ENCODE measurements around the gene AK9.

GRCh38 chr6:109483735-109484057 lies 207.3 kb downstream of the AK9 start:
- TF ChIP-seq, protein P1, sequence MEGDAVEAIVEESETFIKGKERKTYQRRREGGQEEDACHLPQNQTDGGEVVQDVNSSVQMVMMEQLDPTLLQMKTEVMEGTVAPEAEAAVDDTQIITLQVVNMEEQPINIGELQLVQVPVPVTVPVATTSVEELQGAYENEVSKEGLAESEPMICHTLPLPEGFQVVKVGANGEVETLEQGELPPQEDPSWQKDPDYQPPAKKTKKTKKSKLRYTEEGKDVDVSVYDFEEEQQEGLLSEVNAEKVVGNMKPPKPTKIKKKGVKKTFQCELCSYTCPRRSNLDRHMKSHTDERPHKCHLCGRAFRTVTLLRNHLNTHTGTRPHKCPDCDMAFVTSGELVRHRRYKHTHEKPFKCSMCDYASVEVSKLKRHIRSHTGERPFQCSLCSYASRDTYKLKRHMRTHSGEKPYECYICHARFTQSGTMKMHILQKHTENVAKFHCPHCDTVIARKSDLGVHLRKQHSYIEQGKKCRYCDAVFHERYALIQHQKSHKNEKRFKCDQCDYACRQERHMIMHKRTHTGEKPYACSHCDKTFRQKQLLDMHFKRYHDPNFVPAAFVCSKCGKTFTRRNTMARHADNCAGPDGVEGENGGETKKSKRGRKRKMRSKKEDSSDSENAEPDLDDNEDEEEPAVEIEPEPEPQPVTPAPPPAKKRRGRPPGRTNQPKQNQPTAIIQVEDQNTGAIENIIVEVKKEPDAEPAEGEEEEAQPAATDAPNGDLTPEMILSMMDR (IDR thresholded peaks at IDR 0.05; ENCODE audit: control extremely low read depth in 1 of 3, insufficient read depth in 1 of 3, low read depth in 1 of 3, low read length in 3 of 3), result no peak
- TF ChIP-seq EGR1 (IDR thresholded peaks at IDR 0.05; ENCODE audit: borderline replicate concordance, low read depth, low read length) (no peak), RFX5 (IDR thresholded peaks at IDR 0.05; ENCODE audit: borderline replicate concordance, low read depth, low read length) (no peak), HDAC2 (IDR thresholded peaks at IDR 0.05; ENCODE audit: borderline replicate concordance in 1 of 2, low read depth in 2 of 2, low read length in 2 of 2) (no peak), EZH2 (IDR thresholded peaks at IDR 0.05; ENCODE audit: low read depth, low read length, severe bottlenecking) (no peak), CHD2 (IDR thresholded peaks at IDR 0.05; ENCODE audit: low read length) (no peak), POLR2A (IDR thresholded peaks at IDR 0.05; ENCODE audit: control extremely low read depth in 1 of 2, low read depth in 2 of 2, low read length in 2 of 2) (no peak), ASH2L (IDR thresholded peaks at IDR 0.05; ENCODE audit: low read length) (no peak), POLR2AphosphoS5 (IDR thresholded peaks at IDR 0.05; ENCODE audit: low read depth, low read length) (no peak), SIX5 (IDR thresholded peaks at IDR 0.05; ENCODE audit: low read depth, low read length) (no peak), JUND (IDR thresholded peaks at IDR 0.05; ENCODE audit: low read length) (no peak), YY1 (IDR thresholded peaks at IDR 0.05; ENCODE audit: low read depth, low read length) (no peak)
- TF ChIP-seq, protein P2, sequence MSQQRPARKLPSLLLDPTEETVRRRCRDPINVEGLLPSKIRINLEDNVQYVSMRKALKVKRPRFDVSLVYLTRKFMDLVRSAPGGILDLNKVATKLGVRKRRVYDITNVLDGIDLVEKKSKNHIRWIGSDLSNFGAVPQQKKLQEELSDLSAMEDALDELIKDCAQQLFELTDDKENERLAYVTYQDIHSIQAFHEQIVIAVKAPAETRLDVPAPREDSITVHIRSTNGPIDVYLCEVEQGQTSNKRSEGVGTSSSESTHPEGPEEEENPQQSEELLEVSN (IDR thresholded peaks at IDR 0.05), result no peak
